ENCODE results near the gene LSAMP.

DNA sequence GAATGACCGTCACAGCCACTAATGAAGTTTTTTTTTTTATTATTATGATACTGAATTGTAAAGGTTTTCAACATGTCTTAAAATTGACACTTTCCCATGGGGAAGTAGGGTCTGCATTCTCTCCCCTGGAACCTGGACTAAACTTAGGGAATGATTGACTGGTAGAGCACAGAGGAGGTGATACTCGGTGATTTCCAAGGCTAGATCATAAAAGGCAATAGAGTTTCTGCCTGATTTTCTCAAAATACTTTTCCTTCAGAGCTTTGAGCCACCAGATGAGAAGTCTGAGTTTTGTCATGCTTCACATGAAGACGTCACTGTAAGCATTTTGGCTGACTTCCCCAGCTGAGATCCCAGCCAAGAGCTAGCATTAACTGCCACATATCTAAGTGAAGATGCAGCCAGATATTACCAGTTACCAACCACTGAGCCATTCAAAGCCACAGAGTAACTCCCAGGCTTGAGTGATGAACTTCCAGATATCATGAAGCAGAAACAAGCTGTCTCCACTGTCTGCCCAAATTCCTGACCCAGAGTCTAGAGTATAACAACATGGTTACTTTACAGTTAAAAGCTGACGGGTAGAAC lies 105.8 kb downstream of the LSAMP start:
- no peak for TF ChIP-seq OTX1 (CRISPR knock-in tag; IDR thresholded peaks at IDR 0.05)
- TF ChIP-seq BRCA1 (IDR thresholded peaks at IDR 0.05) = no peak
- TF ChIP-seq BRCA1 (CRISPR knock-in tag; IDR thresholded peaks at IDR 0.05) = no peak
- no peak for TF ChIP-seq GATA2 (CRISPR knock-in tag; IDR thresholded peaks at IDR 0.05)
- TF ChIP-seq, protein P1, sequence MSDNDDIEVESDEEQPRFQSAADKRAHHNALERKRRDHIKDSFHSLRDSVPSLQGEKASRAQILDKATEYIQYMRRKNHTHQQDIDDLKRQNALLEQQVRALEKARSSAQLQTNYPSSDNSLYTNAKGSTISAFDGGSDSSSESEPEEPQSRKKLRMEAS (CRISPR knock-in tag; IDR thresholded peaks at IDR 0.05) = no peak
- TF ChIP-seq ZNF444 (CRISPR knock-in tag; IDR thresholded peaks at IDR 0.05) = no peak
- TF ChIP-seq, protein P2, sequence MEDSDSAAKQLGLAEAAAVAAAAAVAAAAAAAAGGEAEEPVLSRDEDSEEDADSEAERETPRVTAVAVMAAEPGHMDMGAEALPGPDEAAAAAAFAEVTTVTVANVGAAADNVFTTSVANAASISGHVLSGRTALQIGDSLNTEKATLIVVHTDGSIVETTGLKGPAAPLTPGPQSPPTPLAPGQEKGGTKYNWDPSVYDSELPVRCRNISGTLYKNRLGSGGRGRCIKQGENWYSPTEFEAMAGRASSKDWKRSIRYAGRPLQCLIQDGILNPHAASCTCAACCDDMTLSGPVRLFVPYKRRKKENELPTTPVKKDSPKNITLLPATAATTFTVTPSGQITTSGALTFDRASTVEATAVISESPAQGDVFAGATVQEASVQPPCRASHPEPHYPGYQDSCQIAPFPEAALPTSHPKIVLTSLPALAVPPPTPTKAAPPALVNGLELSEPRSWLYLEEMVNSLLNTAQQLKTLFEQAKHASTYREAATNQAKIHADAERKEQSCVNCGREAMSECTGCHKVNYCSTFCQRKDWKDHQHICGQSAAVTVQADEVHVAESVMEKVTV (CRISPR knock-in tag; IDR thresholded peaks at IDR 0.05) = no peak
- TF ChIP-seq, protein P3, sequence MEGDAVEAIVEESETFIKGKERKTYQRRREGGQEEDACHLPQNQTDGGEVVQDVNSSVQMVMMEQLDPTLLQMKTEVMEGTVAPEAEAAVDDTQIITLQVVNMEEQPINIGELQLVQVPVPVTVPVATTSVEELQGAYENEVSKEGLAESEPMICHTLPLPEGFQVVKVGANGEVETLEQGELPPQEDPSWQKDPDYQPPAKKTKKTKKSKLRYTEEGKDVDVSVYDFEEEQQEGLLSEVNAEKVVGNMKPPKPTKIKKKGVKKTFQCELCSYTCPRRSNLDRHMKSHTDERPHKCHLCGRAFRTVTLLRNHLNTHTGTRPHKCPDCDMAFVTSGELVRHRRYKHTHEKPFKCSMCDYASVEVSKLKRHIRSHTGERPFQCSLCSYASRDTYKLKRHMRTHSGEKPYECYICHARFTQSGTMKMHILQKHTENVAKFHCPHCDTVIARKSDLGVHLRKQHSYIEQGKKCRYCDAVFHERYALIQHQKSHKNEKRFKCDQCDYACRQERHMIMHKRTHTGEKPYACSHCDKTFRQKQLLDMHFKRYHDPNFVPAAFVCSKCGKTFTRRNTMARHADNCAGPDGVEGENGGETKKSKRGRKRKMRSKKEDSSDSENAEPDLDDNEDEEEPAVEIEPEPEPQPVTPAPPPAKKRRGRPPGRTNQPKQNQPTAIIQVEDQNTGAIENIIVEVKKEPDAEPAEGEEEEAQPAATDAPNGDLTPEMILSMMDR (IDR thresholded peaks at IDR 0.05 in 2 of 3, conservative IDR thresholded peaks at IDR 0.05 in 1 of 3; ENCODE audit: insufficient read depth in 2 of 3, low read depth in 1 of 3, low read length in 3 of 3) = no peak
- TF ChIP-seq TEAD4 (IDR thresholded peaks at IDR 0.05; ENCODE audit: low read length) = no peak
- no peak for TF ChIP-seq TEAD4 (CRISPR knock-in tag; IDR thresholded peaks at IDR 0.05; ENCODE audit: borderline replicate concordance)
